HG02678 (cell line): Measurements from ENCODE around the gene CLIC6.
A peak's percentile ranks its signal among the peaks of the same experiment; 100 is the strongest.
"Not testable (repeated sequence)": the region's sequence is repeated elsewhere in the genome, so short reads cannot be mapped to it uniquely, and the experiment has no call there.

Source experiments
- ATAC-seq: cut with Tn5 transposase; IDR thresholded peaks from one replicate; pipeline ENCODE4 v1.9.1; 2021; ENCODE audit warnings: mild to moderate bottlenecking, moderate library complexity; ENCODE audit not compliant: unreplicated experiment

CLIC6 gene

GRCh38 chr21:34691390-34692032 lies 22.7 kb downstream of the CLIC6 start:
- ATAC-seq, result no peak

GRCh38 chr21:34692458-34693020 lies 23.7 kb downstream of the CLIC6 start:
- no peak for ATAC-seq

DNA sequence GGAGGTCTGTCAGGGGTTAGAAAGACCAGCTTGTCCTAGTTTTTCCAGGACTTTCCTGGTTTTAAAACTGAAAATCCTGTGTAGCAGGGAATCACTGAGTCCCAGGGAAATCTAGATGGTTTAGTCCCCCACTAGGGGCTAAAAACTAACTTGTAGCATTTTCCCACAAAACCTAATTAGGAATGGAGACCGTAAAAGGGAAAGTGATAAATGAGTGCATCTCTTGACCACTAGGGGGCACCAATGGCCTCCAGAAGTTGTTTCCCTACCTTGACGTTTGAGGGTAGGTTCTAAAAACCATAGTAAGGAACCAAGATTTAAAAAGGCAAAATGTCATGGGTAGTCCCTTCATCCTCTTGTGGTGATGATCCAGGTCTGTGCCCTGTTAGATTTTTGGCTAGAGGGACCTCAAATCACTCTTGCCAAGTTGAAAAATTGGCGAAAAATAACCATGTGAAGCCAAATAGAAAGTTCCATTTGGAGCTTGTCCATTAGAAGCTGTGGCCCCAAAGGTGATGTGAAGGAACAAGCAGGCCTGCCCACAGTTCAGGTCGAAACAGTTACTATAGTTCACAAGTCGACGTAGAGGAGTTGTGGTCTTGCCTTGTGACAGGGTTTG lies 24.5 kb downstream of the CLIC6 start:
- no peak for ATAC-seq

DNA sequence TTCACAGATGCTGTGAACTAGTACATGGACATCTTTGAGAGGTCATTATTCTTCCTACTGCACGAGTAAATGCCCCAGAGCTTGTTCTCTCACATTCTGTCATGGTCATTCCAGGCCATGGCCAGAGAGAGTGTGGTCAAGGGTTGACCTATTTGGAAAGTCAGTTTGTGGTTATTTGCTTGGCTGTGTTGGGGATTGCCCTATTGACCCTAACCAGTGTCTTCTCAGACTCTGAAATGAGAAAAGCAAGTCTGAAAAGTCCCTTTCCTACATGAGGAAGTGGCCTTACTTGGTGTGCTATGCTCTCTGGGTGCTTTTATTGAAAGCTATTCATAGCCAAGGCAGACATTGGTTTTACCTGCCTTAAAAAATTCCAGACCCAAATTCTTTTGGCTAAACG lies 26.6 kb downstream of the CLIC6 start:
- peak; percentile 84 for ATAC-seq

DNA sequence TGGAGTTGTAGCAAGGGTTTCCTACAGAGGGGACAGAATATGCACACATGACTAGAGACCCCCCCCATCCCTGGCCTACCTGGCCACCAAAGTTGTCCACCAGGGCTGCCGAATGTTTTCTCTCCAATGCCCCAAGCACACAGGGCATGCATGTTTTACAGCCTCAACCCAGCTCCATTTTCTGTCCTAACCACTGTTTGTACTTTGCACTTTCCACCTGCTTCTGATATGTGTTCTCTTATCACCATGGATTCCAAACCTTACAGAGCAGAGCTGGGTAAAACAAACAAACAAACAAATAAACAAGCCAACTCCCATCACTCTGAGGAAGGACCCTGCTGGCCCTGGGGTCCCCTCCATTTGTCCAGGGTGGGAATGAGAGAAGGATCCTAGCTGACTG lies 27.3 kb downstream of the CLIC6 start:
- no peak for ATAC-seq

GRCh38 chr21:34697826-34698225 lies 29.0 kb downstream of the CLIC6 start:
- no peak for ATAC-seq

DNA sequence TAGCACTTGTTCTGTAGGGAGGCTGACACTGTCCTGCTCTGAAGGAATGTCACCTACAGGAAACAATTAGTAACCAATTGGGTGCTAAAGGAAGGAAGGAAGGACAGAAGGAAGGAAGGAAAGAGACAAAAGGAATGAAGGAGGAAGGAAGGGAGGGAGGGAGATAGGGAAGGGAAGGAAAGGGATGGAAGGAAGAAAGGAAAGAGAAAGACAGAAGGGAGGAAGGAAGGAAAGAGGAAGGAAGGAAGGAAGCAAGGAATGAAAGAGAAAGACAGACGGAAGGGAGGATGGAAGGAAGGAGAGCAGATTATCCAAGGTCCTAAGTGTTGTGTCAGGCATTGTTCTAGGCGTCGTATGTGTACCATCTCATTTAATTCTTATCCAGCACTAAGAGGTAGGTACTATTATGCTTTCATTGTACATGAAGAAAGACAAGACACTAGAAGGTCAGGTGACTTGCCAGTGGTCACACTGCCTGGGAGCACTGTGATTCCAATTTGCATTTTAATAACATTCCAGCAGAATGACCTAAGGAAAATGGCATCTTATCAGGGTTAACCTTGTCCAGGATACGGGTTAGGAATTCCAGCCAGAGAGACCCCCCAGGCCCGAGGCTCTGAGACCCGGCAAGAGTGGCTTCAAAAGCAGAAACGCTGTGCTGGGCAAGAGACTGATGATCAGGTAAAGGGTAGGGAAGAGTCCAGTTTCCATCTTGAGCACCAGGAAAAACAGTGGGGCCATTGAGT lies 29.6 kb downstream of the CLIC6 start:
- ATAC-seq, result no peak

DNA sequence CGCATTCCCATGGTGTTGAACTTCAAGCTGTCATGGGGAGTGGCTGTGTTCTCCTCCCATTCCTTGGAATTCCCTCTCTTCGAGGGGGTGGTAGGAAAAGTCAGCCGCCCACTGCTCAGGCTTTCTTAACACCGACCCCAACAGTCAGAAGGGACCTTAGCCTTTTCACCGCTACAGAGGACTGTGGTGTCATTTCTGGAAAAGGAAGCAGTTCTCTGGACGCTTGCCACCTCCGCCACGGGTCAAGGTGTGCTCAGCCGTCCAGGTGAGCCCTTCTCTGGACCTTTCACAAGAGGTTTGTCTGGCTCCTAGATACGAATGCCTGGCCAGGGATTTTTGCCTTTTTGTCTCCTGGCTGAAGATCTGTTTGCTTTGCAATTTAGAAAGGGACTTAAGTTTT lies 31.8 kb downstream of the CLIC6 start:
- ATAC-seq, result no peak

- no peak for ATAC-seq
These were observed 32.9 kb downstream of the CLIC6 start for GRCh38 chr21:34701726-34702125.

DNA sequence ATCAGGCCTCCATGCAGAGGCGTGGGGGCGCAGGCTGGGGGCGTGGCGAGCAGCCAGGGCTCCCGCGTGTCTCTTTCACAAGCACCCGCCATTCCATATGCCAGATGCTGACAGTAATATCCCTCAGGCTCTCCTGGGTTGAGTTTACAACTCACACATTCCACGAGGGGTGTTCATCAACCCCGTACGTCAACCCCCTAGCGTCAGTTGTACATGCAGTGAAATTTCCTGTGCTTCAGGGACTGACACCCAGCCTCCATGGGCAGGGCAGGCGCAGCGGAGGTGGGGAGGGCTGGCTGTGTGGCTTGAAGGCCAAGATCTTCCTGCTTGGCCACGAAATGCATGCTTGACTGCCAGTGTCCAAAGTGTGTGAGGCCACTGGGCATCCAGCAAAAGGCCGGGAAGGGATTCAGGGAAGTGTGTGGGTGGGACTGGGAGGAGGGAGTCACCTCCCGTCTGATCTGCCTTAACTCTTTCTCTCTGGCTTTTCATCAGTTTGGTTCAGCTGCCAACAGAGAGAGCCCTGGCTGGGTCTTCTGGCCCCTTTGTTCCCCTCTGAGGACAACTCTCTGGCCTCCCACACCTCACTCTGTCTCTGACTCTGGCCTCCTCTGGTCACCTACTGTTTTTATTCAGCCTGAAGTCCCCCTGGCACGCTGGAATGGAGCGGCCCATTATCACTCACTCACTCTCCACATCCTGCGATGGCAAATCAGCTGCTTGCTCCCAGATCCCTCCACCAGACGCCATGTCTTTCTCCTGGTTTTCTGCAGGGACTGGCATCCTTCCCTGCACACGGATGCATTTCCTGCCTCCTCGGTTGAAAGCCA lies 33.8 kb downstream of the CLIC6 start:
- ATAC-seq, result no peak

GRCh38 chr21:34703571-34703970 lies 34.8 kb downstream of the CLIC6 start:
- ATAC-seq, result no peak

DNA sequence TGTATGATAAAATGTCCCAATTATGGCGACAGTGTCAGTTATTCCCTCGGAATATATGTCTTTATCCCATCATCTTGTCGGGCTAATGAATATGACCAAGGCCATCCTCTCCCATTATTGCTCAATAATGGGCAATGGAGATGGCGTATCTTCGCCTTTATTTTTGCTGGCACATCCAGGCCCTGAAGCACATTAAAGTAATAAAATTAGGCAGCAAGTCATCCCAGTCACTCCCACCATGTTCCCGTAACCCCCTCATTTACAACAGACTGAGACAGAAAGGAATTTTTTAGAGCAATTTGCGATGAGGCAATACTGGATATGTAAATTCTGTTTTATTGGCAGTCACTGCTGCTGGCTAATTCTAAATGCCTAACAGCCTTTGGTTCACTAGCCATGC lies 35.3 kb downstream of the CLIC6 start:
- no peak for ATAC-seq

GRCh38 chr21:34705011-34705410 lies 36.2 kb downstream of the CLIC6 start:
- no peak for ATAC-seq

DNA sequence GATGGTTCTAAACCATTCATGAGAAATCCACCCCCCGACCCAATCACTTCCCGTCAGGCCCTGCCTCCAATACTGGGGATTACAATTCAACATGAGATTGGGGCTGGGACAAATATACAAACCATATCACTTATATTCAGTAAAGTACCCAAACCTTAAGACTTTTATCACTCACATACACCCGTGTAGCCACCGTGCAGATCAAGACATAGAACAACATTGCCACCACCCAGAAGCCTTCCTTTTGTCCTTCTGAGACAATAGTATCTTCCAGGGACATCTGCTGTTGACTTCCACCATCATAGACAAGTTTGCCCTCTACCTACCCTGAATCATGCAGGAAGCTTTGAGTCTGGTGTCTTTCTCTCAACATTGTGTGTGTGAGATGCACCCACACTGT lies 37.5 kb downstream of the CLIC6 start:
- no peak for ATAC-seq

GRCh38 chr21:34707876-34708325 lies 39.1 kb downstream of the CLIC6 start:
- peak; percentile 95 for ATAC-seq

DNA sequence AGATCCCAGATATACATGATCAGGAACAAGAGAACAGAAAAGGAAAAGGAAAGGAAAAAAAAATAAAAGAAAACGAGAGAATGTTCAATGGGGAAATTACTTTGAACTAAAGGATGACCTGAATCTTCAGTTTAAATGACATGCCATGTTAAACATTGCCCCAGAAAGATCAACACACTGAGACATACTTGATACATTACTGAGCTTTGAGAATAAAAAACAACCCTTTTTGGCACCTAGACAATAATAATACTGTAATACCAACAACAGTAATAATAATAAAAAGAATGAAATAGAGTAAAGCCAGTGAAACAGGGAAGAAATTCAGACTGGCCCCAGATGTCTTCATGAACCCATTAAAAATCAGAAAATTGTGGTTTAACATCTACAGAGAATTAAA lies 44.8 kb downstream of the CLIC6 start:
- ATAC-seq, result no peak

GRCh38 chr21:34715518-34715917 lies 46.7 kb downstream of the CLIC6 start:
- no peak for ATAC-seq

DNA sequence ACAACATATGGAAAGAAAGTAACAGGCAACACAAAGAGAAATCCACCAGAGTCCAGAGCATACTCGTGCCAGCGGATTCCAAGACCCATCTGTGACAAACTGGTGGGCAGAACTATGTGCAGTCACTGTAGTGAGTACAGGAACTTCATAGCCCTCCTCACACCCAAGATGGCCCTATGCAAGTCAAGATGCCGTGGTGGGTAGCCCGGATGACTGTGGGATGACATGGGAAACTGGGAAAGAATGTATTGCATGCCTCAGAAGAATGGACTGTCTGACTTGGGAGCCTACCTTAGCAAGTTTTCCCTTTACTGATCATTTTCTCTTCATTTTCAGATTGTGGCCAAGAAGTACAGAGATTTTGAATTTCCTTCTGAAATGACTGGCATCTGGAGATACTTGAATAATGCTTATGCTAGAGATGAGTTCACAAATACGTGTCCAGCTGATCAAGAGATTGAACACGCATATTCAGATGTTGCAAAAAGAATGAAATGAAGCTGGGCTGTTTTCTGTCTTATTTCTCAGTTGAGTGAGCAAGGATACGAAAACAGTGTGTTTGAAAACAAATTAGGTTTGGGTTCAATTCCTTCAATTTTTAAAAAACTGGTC lies 47.3 kb downstream of the CLIC6 start:
- ATAC-seq, result no peak

GRCh38 chr21:34718529-34718928 lies 49.7 kb downstream of the CLIC6 start:
- not testable (repeated sequence) for ATAC-seq

DNA sequence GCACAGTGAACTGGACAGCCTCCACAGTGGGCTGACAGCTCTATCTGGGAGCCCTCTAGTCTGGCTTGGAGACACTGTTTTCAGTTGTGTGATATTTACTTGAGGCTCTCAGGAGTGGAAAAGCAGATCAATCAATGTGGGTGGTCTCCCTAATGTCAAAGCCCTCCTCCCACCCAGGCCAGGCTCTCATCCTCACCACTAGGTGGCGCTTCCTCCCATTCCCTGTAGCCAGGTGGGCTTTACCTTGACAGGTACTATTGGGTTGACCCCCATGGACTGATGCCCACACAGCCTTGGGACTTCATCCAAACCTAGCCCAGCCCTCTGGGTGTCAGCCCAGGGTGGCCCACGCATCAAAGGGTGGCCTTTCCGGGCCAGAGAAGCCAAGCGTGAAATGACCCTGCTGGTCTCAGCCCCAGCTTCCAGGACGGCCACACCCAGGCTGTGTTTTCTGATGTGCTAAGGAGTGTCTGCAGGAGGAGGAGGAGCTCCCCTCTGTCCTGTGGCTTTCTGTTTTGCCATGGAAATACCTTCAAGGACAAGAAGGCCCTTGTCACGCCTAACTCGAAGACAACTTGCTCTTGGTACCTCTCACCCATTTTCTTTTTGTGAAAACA lies 54.0 kb downstream of the CLIC6 start:
- ATAC-seq, result no peak
